HL-60 (cell line): ENCODE data around the gene TNPO3.

ENCODE experiments used
- CTCF ChIP-seq: IDR thresholded peaks from one replicate; pipeline ENCODE4 v1.5.1; 2011; ENCODE audit warnings: low read length, control low read depth, inconsistent platforms; ENCODE audit not compliant: insufficient read depth
- GABPA ChIP-seq: IDR thresholded peaks from 2 replicates; pipeline ENCODE4 v1.6.1; 2012; ENCODE audit warnings: low read depth
- REST ChIP-seq: IDR thresholded peaks from 2 replicates; pipeline ENCODE4 v1.6.1; 2012; ENCODE audit warnings: low read depth; ENCODE audit not compliant: insufficient replicate concordance

DNA sequence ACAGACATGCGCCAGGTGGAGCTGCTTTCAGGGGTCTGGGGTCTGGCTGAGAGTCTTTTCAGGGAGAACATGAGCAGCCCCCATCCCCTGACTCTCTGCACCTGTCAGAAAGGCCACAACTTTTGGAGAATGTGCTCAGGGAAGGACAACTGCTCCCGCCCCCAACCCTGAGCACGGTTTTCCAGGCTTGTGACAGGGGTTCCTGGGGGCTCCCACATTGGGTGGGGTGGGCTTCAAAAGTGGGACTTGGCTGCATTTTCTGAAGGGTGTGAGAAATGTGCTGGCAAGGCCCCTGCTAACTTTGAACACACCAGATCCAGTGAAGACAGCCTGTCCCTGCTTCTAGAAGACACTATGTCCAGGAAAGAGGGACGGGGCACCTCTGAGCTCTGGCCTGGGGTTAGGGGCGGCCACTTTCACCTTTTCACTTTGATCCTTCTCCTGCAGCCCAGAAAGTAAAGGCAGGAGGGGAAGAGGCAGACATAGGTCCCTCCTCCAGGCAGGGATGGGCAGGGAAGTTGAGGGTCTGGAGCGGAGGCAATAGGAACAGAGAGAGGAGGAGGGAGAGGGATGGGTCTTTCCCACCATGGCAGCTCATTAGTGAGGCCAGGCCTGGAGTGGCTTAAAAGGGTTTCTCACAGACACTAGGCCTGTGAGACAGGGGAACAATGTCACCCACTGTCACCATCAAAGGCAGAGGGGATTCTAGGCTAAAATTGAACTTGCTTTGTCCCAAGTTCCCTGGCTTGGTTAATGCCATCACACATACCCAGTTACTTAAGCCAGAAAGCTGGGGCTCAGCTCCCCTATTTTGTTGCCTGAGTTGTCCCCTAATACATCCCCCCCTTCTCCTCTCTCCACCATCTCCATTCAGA, 145.9 kb downstream of the TNPO3 start:
- no peak for TF ChIP-seq REST
- no peak for TF ChIP-seq CTCF
- no peak for TF ChIP-seq GABPA
